GM11168 (cell line): Measurements from ENCODE around the gene ZNF326.
"Not testable (repeated sequence)": the region's sequence is repeated elsewhere in the genome, so short reads cannot be mapped to it uniquely, and the experiment has no call there.

Experiments used
- in situ Hi-C: fragments of 300-500 bp; cut with MboI; formaldehyde crosslinking; loops from one replicate; pipeline ENCODE4 v1.12.0; 2022; ENCODE audit warnings: low sequenced_read_pairs; ENCODE audit not compliant: unreplicated experiment

ZNF326 gene

DNA sequence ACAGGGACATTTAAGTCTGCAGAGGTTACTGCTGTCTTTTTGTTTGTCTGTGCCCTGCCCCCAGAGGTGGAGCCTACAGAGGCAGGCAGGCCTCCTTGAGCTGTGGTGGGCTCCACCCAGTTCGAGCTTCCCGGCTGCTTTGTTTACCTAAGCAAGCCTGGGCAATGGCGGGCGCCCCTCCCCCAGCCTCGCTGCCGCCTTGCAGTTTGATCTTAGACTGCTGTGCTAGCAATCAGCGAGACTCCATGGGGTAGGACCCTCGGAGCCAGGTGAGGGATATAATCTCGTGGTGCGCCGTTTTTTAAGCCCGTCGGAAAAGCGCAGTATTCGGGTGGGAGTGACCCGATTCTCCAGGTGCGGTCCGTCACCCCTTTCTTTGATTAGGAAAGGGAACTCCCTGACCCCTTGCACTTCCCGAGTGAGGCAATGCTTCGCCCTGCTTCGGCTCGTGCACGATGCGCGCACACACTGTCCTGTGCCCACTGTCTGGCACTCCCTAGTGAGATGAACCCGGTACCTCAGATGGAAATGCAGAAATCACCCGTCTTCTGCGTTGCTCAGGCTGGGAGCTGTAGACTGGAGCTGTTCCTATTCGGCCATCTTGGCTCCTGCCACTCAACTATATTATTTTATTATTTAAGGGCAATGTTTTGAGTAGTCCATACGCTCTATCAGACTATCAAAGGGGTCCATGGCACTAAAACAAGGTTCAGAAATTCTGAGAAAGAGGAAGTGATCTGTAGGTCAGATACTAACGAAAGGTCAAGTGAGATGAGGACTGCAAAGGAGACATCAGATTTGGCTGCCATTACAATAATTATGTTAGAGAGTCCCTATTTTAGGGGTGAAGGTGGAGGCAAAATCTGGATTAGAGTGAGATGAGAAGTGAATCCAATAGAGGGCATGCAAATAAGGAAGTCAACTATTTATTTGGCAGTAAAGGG, 68.1 kb downstream of the ZNF326 start:
- in situ Hi-C loops: not testable (repeated sequence)

GRCh38 chr1:90064109-90064508, 69.2 kb downstream of the ZNF326 start:
- in situ Hi-C loops: not testable (repeated sequence)

- in situ Hi-C loops: no loop called here
These were observed 72.5 kb downstream of the ZNF326 start for GRCh38 chr1:90067194-90067931.

DNA sequence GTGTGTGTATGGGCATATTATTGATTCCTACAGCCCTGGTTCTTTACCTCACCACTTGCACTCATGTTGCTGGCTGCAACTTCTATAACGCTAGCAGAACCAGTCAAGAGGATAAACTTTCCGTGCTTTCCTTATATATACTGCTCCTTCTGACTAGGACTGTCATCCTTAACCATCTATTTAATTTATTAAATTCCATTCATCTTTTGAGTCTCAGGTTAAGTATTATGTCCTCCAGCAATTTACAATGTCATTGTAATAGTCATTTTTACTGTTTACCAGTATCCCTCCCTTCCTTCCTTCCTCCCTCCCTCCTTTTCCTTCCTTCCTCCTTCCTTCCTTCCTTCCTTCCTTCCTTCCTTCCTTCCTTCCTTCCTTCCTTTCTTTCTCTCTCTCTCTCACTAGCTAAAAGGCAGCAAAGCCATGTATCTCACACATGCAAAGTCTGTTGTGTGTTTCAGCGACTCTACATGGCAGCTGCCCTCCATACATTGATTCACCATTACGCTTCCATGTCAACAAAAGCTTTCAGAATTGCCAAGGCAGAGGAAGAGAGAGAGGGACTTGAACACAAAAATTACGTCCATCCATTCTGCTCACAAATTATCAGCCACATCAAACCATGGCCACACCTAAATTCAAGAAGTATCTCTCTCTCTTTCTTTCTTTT, 73.8 kb downstream of the ZNF326 start:
- in situ Hi-C loops: no loop called here

DNA sequence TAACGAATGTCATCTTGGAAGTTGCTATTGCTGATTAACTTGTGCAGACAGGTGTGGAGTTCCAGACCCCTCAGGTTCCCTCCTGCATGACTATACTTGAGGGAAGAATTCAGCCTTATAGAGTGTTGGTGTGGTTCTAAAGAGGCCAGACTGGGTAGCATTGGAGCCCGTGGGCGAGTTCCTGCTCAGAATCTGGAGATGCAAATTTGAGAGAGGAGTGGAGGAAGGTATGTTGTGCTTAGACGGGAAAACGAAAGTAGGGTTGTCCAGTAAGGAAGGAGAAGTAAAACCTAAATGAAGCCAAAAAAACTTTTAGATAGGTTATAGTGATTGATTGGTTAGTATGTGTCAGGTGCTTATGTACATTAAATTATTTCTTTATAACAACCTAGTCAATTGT, 79.2 kb downstream of the ZNF326 start:
- in situ Hi-C loops: no loop called here

DNA sequence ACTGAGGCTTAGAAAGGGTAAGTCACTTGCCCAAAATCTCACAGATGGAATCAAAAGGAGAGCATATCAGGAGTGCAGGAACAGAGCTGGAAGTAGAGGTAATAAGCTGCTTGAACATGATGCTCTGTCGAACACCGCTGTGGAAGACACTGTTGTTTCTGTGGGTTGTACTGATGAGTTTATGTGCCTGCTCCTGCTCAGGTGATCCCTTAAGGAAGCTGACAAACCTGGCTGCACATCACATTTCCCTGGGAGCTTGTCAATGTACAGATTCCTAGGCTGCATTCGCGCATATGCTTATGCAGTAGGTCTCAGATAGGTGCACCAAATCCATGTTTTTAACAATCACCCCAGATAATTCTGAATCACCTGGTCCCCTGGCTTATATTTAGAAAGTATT, 79.7 kb downstream of the ZNF326 start:
- in situ Hi-C loops: no loop called here

- in situ Hi-C loops: no loop called here
These were observed 80.1 kb downstream of the ZNF326 start for GRCh38 chr1:90074970-90075391.

DNA sequence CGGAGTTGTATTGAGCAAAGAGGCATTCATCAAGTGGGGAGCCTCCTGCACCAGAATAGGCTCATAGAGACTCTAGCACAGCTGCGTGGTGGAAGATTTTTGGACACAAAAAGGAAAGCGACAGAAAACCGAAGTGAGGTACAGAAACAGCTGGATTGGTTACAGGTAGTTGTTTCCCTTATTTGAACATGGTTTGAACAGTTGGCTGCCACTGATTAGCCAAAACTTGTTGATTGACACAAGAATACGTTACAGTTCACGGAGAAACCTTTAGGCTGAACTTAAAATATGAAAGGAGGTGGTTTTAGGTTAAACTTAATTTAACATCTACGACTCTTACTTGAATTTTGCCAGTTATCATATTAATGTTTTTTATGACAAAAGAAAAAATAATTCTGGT, 89.1 kb downstream of the ZNF326 start:
- in situ Hi-C loops: no loop called here
